ENCODE measurements around the gene HMBS.

DNA sequence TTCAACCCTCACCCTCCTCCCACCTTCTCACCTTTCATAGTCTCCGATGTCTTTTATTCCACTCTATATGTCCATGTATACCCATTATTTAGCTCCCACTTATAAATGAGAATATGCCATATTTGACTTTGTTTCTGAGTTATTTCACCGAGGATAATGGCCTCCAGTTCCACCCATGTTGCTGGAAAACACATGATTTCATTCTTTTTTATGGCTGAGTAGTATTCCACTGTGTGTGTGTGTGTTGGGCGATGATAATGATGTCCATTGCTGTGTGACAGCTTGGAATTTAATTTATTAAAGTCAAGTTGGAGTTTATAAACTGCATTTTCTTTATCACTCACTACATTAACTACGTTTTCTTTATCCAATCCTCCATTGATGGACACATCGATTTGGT lies 33.5 kb downstream of the HMBS start:
- TF ChIP-seq TAF1 (conservative IDR thresholded peaks at IDR 0.05) (no peak), SP1 (IDR thresholded peaks at IDR 0.05) (no peak), YY1 (IDR thresholded peaks at IDR 0.05) (no peak), RAD21 (IDR thresholded peaks at IDR 0.05) (no peak), EGR1 (IDR thresholded peaks at IDR 0.05; ENCODE audit: low read depth in 2 of 2) (no peak), FOXA2 (IDR thresholded peaks at IDR 0.05) (no peak), GABPA (IDR thresholded peaks at IDR 0.05 in 1 of 2, conservative IDR thresholded peaks at IDR 0.05 in 1 of 2) (no peak), JUND (IDR thresholded peaks at IDR 0.05) (no peak), NR2F2 (IDR thresholded peaks at IDR 0.05) (no peak), FOXA1 (IDR thresholded peaks at IDR 0.05) (no peak)
- TF ChIP-seq, protein P1, sequence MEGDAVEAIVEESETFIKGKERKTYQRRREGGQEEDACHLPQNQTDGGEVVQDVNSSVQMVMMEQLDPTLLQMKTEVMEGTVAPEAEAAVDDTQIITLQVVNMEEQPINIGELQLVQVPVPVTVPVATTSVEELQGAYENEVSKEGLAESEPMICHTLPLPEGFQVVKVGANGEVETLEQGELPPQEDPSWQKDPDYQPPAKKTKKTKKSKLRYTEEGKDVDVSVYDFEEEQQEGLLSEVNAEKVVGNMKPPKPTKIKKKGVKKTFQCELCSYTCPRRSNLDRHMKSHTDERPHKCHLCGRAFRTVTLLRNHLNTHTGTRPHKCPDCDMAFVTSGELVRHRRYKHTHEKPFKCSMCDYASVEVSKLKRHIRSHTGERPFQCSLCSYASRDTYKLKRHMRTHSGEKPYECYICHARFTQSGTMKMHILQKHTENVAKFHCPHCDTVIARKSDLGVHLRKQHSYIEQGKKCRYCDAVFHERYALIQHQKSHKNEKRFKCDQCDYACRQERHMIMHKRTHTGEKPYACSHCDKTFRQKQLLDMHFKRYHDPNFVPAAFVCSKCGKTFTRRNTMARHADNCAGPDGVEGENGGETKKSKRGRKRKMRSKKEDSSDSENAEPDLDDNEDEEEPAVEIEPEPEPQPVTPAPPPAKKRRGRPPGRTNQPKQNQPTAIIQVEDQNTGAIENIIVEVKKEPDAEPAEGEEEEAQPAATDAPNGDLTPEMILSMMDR (IDR thresholded peaks at IDR 0.05; ENCODE audit: low read depth, low read length, missing input control) = no peak
- TF ChIP-seq, protein P2, sequence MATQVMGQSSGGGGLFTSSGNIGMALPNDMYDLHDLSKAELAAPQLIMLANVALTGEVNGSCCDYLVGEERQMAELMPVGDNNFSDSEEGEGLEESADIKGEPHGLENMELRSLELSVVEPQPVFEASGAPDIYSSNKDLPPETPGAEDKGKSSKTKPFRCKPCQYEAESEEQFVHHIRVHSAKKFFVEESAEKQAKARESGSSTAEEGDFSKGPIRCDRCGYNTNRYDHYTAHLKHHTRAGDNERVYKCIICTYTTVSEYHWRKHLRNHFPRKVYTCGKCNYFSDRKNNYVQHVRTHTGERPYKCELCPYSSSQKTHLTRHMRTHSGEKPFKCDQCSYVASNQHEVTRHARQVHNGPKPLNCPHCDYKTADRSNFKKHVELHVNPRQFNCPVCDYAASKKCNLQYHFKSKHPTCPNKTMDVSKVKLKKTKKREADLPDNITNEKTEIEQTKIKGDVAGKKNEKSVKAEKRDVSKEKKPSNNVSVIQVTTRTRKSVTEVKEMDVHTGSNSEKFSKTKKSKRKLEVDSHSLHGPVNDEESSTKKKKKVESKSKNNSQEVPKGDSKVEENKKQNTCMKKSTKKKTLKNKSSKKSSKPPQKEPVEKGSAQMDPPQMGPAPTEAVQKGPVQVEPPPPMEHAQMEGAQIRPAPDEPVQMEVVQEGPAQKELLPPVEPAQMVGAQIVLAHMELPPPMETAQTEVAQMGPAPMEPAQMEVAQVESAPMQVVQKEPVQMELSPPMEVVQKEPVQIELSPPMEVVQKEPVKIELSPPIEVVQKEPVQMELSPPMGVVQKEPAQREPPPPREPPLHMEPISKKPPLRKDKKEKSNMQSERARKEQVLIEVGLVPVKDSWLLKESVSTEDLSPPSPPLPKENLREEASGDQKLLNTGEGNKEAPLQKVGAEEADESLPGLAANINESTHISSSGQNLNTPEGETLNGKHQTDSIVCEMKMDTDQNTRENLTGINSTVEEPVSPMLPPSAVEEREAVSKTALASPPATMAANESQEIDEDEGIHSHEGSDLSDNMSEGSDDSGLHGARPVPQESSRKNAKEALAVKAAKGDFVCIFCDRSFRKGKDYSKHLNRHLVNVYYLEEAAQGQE (IDR thresholded peaks at IDR 0.05) = no peak
- TF ChIP-seq, protein P3, sequence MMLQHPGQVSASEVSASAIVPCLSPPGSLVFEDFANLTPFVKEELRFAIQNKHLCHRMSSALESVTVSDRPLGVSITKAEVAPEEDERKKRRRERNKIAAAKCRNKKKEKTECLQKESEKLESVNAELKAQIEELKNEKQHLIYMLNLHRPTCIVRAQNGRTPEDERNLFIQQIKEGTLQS (IDR thresholded peaks at IDR 0.05) = no peak
- TF ChIP-seq, protein P4, sequence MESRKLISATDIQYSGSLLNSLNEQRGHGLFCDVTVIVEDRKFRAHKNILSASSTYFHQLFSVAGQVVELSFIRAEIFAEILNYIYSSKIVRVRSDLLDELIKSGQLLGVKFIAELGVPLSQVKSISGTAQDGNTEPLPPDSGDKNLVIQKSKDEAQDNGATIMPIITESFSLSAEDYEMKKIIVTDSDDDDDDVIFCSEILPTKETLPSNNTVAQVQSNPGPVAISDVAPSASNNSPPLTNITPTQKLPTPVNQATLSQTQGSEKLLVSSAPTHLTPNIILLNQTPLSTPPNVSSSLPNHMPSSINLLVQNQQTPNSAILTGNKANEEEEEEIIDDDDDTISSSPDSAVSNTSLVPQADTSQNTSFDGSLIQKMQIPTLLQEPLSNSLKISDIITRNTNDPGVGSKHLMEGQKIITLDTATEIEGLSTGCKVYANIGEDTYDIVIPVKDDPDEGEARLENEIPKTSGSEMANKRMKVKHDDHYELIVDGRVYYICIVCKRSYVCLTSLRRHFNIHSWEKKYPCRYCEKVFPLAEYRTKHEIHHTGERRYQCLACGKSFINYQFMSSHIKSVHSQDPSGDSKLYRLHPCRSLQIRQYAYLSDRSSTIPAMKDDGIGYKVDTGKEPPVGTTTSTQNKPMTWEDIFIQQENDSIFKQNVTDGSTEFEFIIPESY (IDR thresholded peaks at IDR 0.05) = no peak

Data from liver (tissue), 3 donors.